GM21619 (cell line): ENCODE measurements around the gene PGC.
A peak's percentile ranks its signal among the peaks of the same experiment; 100 is the strongest.

ENCODE experiments used
- ATAC-seq: cut with Tn5 transposase; IDR thresholded peaks from one replicate; pipeline ENCODE4 v1.9.1; 2021; ENCODE audit not compliant: unreplicated experiment

Gene PGC

GRCh38 chr6:41747256-41748101, at the start of gene PGC:
Gene PGC (minus strand): TSS chr6:41747397. CDS start chr6:41747334, 63 bp downstream.
- ATAC-seq: no peak

DNA sequence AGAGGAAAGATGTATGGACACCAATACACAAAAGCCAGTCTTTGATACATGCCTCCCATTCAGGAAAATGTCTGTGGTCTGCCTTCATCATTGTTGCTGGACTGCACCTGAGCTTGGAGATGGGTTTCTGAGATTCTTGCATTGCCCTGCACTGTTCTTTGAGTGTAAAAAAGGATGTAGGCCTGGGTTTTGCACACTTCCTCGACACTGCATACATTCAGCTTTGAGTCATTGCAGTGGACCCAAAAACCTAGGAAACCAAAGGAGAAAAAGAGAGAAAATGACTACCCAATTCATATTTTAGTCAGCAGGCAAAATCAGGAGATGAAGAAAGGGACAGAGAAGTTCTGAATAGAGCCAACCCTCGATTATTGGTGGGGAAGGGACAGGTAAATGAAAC, 49.3 kb upstream of the PGC start:
- no peak for ATAC-seq

- ATAC-seq: no peak
Observed at GRCh38 chr6:41791984-41792383, 44.8 kb upstream of the PGC start.

- no peak for ATAC-seq
Observed at GRCh38 chr6:41791305-41791704, 44.1 kb upstream of the PGC start.

- ATAC-seq: no peak
Observed at GRCh38 chr6:41790045-41790444, 42.8 kb upstream of the PGC start.

GRCh38 chr6:41789390-41789724, 42.2 kb upstream of the PGC start:
- no peak for ATAC-seq

GRCh38 chr6:41787219-41787917, 40.2 kb upstream of the PGC start, which contains the start of gene TOMM6:
Gene TOMM6 (plus strand): TSS chr6:41787694. CDS start chr6:41787698, 4 bp downstream.
- ATAC-seq: peak; percentile 74

DNA sequence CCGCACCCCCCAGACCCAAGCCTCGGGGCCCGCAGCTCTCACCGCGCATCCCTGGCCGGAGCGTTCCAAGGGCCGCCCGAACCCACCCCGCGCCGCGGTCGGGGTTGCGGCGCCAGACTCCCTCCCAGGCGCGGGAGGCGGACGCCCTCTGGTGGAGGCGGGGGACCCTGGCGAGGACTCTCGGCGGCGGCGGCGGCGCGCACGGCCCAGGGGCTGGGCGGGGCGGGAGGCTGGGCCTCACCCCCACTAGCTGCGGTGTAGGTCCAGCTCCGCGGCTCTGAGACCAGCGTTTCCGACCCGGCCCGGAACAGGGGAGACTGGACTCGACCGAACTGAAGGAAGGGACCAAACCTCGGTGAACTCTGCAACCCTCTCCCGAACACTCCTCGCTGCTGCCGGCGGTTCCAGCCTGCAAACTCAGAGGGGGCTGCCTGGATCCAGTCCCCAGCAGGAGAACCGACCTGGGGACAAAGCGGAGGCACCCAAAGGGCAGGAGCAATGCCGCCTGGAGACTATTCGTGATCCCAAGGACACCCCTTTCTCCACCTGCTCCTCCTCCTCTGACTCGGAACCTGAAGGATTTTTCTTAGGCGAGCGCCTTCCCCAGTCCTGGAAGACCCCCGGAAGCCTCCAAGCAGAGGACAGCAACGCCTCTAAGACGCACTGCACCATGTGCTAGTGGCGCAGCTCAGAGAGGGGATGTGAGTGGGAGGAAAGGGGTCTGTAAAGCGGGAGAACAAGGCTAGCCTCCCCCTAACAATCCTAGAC, 39.4 kb upstream of the PGC start:
- ATAC-seq: peak; percentile 50

DNA sequence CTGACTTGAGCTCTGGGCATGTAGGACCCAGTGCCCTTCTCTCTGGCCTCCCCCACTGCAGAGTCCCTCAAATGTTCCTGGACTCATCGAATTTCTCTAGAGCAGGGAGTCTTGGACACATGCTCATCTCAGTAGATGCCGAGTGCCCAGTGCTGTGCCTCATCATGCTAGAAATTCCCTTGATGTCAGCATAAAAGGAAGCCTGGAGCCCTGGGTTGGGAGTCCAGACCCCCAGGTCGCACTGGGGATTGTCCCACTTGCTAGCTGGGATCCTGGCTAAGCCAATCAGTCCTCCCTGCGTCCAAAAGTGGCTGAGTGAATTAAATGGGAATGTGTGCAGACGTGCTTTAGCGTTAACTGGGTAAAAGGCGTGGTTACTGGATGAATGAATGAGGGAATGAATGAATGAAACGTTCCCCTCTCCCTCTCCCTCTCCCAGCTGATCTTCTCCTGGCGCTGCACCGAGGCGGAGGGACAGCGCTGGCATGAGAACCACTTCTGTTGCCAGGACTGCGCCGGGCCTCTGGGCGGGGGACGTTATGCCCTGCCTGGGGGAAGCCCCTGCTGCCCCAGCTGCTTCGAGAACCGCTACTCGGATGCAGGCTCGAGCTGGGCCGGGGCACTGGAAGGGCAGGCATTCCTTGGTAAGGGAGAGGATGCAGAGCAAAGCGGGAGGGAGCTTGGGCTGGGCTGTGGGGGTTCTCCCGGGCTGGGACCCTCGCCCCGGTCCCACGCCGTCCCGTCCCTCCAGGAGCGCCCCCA, 38.7 kb upstream of the PGC start:
- peak; percentile 1 for ATAC-seq

GRCh38 chr6:41785254-41785653, 38.1 kb upstream of the PGC start:
- ATAC-seq: no peak

DNA sequence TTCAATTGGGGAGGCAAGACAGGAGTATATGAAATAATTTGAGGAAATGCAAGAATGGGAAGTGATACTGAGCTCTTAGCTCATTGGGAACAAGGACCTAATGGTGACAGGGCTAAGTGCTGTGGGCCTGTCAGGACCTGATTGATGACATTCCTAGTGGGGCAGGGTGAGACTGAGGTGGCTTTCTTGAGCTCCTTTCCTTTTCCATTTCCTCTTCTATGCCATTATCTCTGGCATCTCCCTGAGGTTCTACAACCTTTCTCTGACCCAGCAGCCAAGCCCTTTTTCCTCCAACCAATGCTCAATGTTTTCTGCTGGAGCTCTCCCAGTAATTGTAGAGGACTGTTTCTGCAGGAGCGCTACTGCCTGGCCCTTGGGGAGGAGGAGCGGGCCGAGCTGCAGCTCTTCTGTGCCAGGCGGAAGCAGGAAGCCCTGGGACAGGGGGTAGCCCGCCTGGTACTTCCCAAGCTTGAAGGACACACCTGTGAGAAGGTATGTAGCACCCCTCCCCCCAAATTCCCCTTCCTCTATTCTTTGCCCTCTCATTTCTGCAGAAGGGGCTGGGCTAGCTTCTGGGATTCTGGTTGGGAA, 37.5 kb upstream of the PGC start:
- no peak for ATAC-seq

- no peak for ATAC-seq
Observed at GRCh38 chr6:41783106-41783780, 36.0 kb upstream of the PGC start.

DNA sequence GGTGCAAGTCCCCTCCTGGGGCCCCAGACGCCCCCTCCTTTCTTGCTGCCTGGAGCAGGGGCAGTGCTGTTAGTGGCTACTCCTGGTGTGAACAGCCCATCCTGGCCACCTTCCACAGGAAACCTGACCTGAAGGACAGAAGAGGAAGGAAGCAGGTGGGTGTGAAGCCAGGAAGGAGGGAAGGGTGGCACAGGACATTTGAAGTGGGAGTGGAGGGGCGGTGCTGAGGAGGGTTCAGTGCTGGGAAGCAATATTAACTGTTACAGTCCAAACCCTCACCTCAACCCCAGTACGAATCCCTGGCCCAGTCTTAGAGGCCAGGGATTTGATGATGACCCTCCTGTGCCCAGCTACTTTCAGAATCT, 34.2 kb upstream of the PGC start:
- ATAC-seq: no peak

- no peak for ATAC-seq
Observed at GRCh38 chr6:41780551-41781365, 33.6 kb upstream of the PGC start, which contains the start of gene PRICKLE4. Gene PRICKLE4 (plus strand): TSS chr6:41780782. CDS start chr6:41783474, 2,692 bp downstream.

- ATAC-seq: peak; percentile 85
Observed at GRCh38 chr6:41779788-41780550, 32.8 kb upstream of the PGC start, which contains the start of gene FRS3. Gene FRS3 (minus strand): TSS chr6:41779900. CDS start chr6:41776987, 2,913 bp downstream.

- ATAC-seq: no peak
Observed at GRCh38 chr6:41779336-41779735, 32.1 kb upstream of the PGC start.

DNA sequence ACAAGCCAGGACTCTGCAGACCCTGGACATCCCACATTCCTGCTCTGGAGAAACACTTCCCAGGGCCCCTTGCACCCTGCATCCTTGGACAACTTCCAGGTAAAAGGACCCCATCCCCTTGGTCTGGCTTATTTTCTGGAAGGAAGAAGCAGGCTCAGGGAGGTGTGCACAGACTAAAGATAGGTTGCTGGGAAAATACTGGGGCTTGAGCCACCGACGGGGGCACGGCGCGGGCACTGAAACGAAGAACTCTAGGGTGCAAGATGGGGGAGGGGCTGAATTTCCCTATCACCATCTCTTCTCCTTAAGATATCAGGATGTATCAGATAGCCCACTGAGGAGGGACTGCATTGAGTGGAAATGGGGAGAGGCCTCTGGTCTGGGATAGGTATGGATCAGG, 31.7 kb upstream of the PGC start:
- no peak for ATAC-seq
